IMR-90 (cell line): ENCODE measurements around the gene TEX13D.
"Not testable (repeated sequence)": the region's sequence is repeated elsewhere in the genome, so short reads cannot be mapped to it uniquely, and the experiment has no call there.

Experiments used
- CTCF ChIP-seq: conservative IDR thresholded peaks from 2 replicates; pipeline ENCODE4 v1.5.1; 2012; ENCODE audit warnings: mild to moderate bottlenecking, low read depth, low read length, improper control_type of control experiment
- MAZ ChIP-seq: IDR thresholded peaks from 2 replicates; pipeline ENCODE4 v1.6.1; 2012; ENCODE audit warnings: low read depth, mild to moderate bottlenecking, low read length, improper control_type of control experiment, moderate library complexity, borderline replicate concordance
- POLR2A ChIP-seq: IDR thresholded peaks from 2 replicates; pipeline ENCODE4 v1.6.1; 2012; ENCODE audit warnings: mild to moderate bottlenecking, low read depth, low read length

GRCh38 chrX:124334555-124334954 is 2.1 kb downstream of the TEX13D start:
- TF ChIP-seq POLR2A, CTCF, MAZ: not testable (repeated sequence)
